IMR-90 (cell line): Measurements from ENCODE around the gene SDS. TPM values are rescaled to one million over a fixed set of nuclear protein-coding genes. Genes with fewer than 3 reads are reported as not detected.

ENCODE experiments used
- ATAC-seq: fragments of 200-7000 bp; cut with Tn5 transposase; 2 replicates; pipeline ENCODE4 v1.9.1; 2020; ENCODE audit warnings: low read depth, mild to moderate bottlenecking, moderate library complexity
- BruUV-seq: library from RNA; stranded (reverse); fragments of 400-500 nt; replicated peaks from 2 replicates; lab custom pipeline; 2021; lab: Mats Ljungman, UMichigan
- CTCF ChIA-PET: fragments of 300-600 bp; formaldehyde crosslinking; extraction: SDS; loops from one replicate; lab custom pipeline; 2021; ENCODE audit warnings: antibody characterized with exemption; lab: Yijun Ruan, JAX
- POLR2A ChIA-PET: fragments of 300-600 bp; sonication (Branson Sonifier 250); formaldehyde crosslinking; loops from one replicate; lab custom pipeline; 2022; ENCODE audit warnings: antibody characterized with exemption; ENCODE audit not compliant: unreplicated experiment; lab: Charles Lee
- DNase-seq: peaks from one replicate; pipeline ENCODE4 v3.0.0; 2013
- H2AFZ ChIP-seq: replicated peaks from 2 replicates; pipeline ENCODE3; 2013; ENCODE audit warnings: low read length, mild to moderate bottlenecking; ENCODE audit not compliant: poor library complexity
- H2AK5ac ChIP-seq: 2 replicates; pipeline ENCODE4 v1.6.1; 2013; ENCODE audit warnings: low read depth, low read length, inconsistent platforms
- H2AK9ac ChIP-seq: replicated peaks from 2 replicates; pipeline ENCODE3; 2013; ENCODE audit warnings: mild to moderate bottlenecking, low read depth, low read length, moderate library complexity; ENCODE audit not compliant: poor library complexity
- H2BK120ac ChIP-seq: 2 replicates; pipeline ENCODE4 v1.6.1; 2013; ENCODE audit warnings: low read depth, low read length, inconsistent platforms
- H2BK15ac ChIP-seq: 3 replicates; pipeline ENCODE4 v1.6.1; 2013; ENCODE audit warnings: low read depth, low read length, inconsistent platforms
- H2BK20ac ChIP-seq: 2 replicates; pipeline ENCODE4 v1.6.1; 2013; ENCODE audit warnings: low read depth, mild to moderate bottlenecking, inconsistent platforms, low read length, moderate library complexity
- H2BK5ac ChIP-seq: 2 replicates; pipeline ENCODE4 v1.6.1; 2013; ENCODE audit warnings: mild to moderate bottlenecking, low read depth, low read length, inconsistent platforms; ENCODE audit not compliant: poor library complexity, severe bottlenecking
- H3K14ac ChIP-seq: replicated peaks from 2 replicates; pipeline ENCODE4 v1.6.1; 2013; ENCODE audit warnings: low read depth, low read length, inconsistent platforms
- H3K18ac ChIP-seq: 2 replicates; pipeline ENCODE4 v1.6.1; 2013; ENCODE audit warnings: low read depth, low read length, control low read depth
- H3K23ac ChIP-seq: 2 replicates; pipeline ENCODE4 v1.6.1; 2013; ENCODE audit warnings: low read depth, low read length, inconsistent platforms
- H3K27ac ChIP-seq: 2 replicates; pipeline ENCODE4 v1.5.1; 2013; ENCODE audit warnings: mild to moderate bottlenecking, control low read depth, low read length; ENCODE audit not compliant: insufficient read depth
- H3K27me3 ChIP-seq: 2 replicates; pipeline ENCODE4 v1.6.1; 2013; ENCODE audit warnings: low read length; ENCODE audit not compliant: control insufficient read depth, insufficient read depth
- H3K36me3 ChIP-seq: 2 replicates; pipeline ENCODE4 v1.6.1; 2013; ENCODE audit warnings: low read length, mixed read lengths; ENCODE audit not compliant: control insufficient read depth, insufficient read depth
- H3K4ac ChIP-seq: 2 replicates; pipeline ENCODE4 v1.6.1; 2013; ENCODE audit warnings: low read depth, low read length, inconsistent platforms
- H3K4me1 ChIP-seq: 2 replicates; pipeline ENCODE4 v1.6.1; 2013; ENCODE audit warnings: low read length, mixed read lengths; ENCODE audit not compliant: control insufficient read depth, insufficient read depth
- H3K4me2 ChIP-seq: 2 replicates; pipeline ENCODE4 v1.6.1; 2013; ENCODE audit warnings: low read depth, mild to moderate bottlenecking, control low read depth, low read length, moderate library complexity
- H3K4me3 ChIP-seq: 2 replicates; pipeline ENCODE4 v1.5.1; 2013; ENCODE audit warnings: low read depth, mild to moderate bottlenecking, control low read depth, low read length, moderate library complexity; ENCODE audit not compliant: insufficient read depth
- H3K56ac ChIP-seq: 2 replicates; pipeline ENCODE4 v1.6.1; 2013; ENCODE audit warnings: low read length, inconsistent platforms; ENCODE audit not compliant: insufficient read depth; ENCODE audit errors: extremely low read depth
- H3K79me1 ChIP-seq, 2 experiments: 2 replicates each; pipeline ENCODE4 v1.6.1; 2013; ENCODE audit warnings: low read length in 2 of 2, inconsistent platforms in 1 of 2, low read depth in 1 of 2
- H3K9ac ChIP-seq: 2 replicates; pipeline ENCODE4 v1.6.1; 2013; ENCODE audit warnings: low read depth, low read length, control low read depth
- H3K9me1 ChIP-seq: 2 replicates; pipeline ENCODE4 v1.6.1; 2013; ENCODE audit warnings: low read length, inconsistent platforms; ENCODE audit not compliant: insufficient read depth
- H3K9me3 ChIP-seq: 2 replicates; pipeline ENCODE4 v1.6.1; 2013; ENCODE audit warnings: low read length; ENCODE audit not compliant: control insufficient read depth, insufficient read depth
- H4K20me1 ChIP-seq: 2 replicates; pipeline ENCODE4 v1.6.1; 2013; ENCODE audit warnings: low read length, inconsistent platforms; ENCODE audit not compliant: insufficient read depth
- H4K5ac ChIP-seq: 2 replicates; pipeline ENCODE4 v1.6.1; 2013; ENCODE audit warnings: mild to moderate bottlenecking, low read depth, low read length, control low read depth
- H4K8ac ChIP-seq, 2 experiments: 2 replicates each; pipeline ENCODE4 v1.6.1; 2013; ENCODE audit warnings: low read depth in 2 of 2, low read length in 2 of 2, control low read depth in 1 of 2, inconsistent platforms in 1 of 2
- H4K91ac ChIP-seq: 2 replicates; pipeline ENCODE4 v1.6.1; 2013; ENCODE audit warnings: low read depth, low read length, inconsistent platforms; ENCODE audit not compliant: insufficient read depth
- BHLHE40 ChIP-seq: fragments of 150-350 bp; IDR thresholded peaks from 2 replicates; pipeline ENCODE4 v1.6.1; 2016; ENCODE audit warnings: mild to moderate bottlenecking, low read depth, low read length
- CEBPB ChIP-seq: IDR thresholded peaks from 2 replicates; pipeline ENCODE4 v1.6.1; 2012; ENCODE audit warnings: low read depth, low read length, improper control_type of control experiment
- CHD1 ChIP-seq: IDR thresholded peaks from 2 replicates; pipeline ENCODE4 v1.6.1; 2012; ENCODE audit warnings: low read depth, low read length, improper control_type of control experiment
- CTCF ChIP-seq: conservative IDR thresholded peaks from 2 replicates; pipeline ENCODE4 v1.5.1; 2012; ENCODE audit warnings: mild to moderate bottlenecking, low read depth, low read length, improper control_type of control experiment
- FOS ChIP-seq: fragments of 150-350 bp; IDR thresholded peaks from 2 replicates; pipeline ENCODE4 v1.6.1; 2016; ENCODE audit warnings: low read depth, low read length
- MAFK ChIP-seq: IDR thresholded peaks from 2 replicates; pipeline ENCODE4 v1.6.1; 2012; ENCODE audit warnings: low read depth, low read length, improper control_type of control experiment
- MAZ ChIP-seq: IDR thresholded peaks from 2 replicates; pipeline ENCODE4 v1.6.1; 2012; ENCODE audit warnings: low read depth, mild to moderate bottlenecking, low read length, improper control_type of control experiment, moderate library complexity, borderline replicate concordance
- MXI1 ChIP-seq: IDR thresholded peaks from 2 replicates; pipeline ENCODE4 v1.6.1; 2012; ENCODE audit warnings: low read depth, mild to moderate bottlenecking, low read length, moderate library complexity, borderline replicate concordance
- NFE2L2 ChIP-seq: fragments of 150-350 bp; IDR thresholded peaks from 2 replicates; pipeline ENCODE4 v1.6.1; 2016; ENCODE audit warnings: low read depth, mild to moderate bottlenecking, low read length
- POLR2A ChIP-seq: IDR thresholded peaks from 2 replicates; pipeline ENCODE4 v1.6.1; 2012; ENCODE audit warnings: mild to moderate bottlenecking, low read depth, low read length
- RAD21 ChIP-seq: IDR thresholded peaks from 2 replicates; pipeline ENCODE4 v1.6.1; 2012; ENCODE audit warnings: low read length, improper control_type of control experiment
- RCOR1 ChIP-seq: IDR thresholded peaks from 2 replicates; pipeline ENCODE4 v1.6.1; 2012; ENCODE audit warnings: mild to moderate bottlenecking, low read length, improper control_type of control experiment; ENCODE audit not compliant: insufficient replicate concordance
- RFX5 ChIP-seq: IDR thresholded peaks from 2 replicates; pipeline ENCODE4 v1.8.0; 2012; ENCODE audit warnings: low read depth, mild to moderate bottlenecking, low read length, moderate library complexity
- SMC3 ChIP-seq: fragments of 150-350 bp; IDR thresholded peaks from 2 replicates; pipeline ENCODE4 v1.6.1; 2016; ENCODE audit warnings: low read depth, mild to moderate bottlenecking, antibody characterized with exemption, low read length, moderate library complexity
- USF2 ChIP-seq: fragments of 150-350 bp; IDR thresholded peaks from 2 replicates; pipeline ENCODE4 v1.6.1; 2017; ENCODE audit warnings: mild to moderate bottlenecking, antibody characterized with exemption, low read length, low read depth
- WGBS, 2 experiments: methylation state at CpG; one replicate each; pipeline versions ENCODE4 v1.1.5 to v1.1.7; 2013; ENCODE audit warnings: missing lambda C conversion rate in 2 of 2; ENCODE audit not compliant: insufficient read length in 1 of 2; ENCODE audit errors: extremely low coverage in 2 of 2; 5-methylcytosine and 5-hydroxymethylcytosine counted together
- dilution Hi-C: fragments of 300-500 bp; cut with HindIII; formaldehyde crosslinking; loops from one replicate; pipeline ENCODE4 v1.14.3; 2018; ENCODE audit warnings: low sequenced_read_pairs; ENCODE audit not compliant: unreplicated experiment
- in situ Hi-C: fragments of 300-500 bp; cut with MboI; formaldehyde crosslinking; loops from 3 replicates; pipeline ENCODE4 v1.14.3; 2019; ENCODE audit warnings: low sequenced_read_pairs, inconsistent platforms, mixed read lengths
- intact Hi-C: fragments of 100-400 bp; cut with micrococcal nuclease; formaldehyde crosslinking; loops from 2 replicates; pipeline ENCODE4 v1.10.0; 2022
- polyA plus RNA-seq, 3 experiments: library from polyadenylated mRNA; depleted of rRNA; stranded (reverse); fragments of >200 nt; gene quantifications; 2 replicates each; pipeline ENCODE4 v1.2.3, GENCODE V29; 2012; ENCODE audit warnings: low replicate concordance in 1 of 3
- total RNA-seq: library from RNA; depleted of rRNA; stranded (reverse); fragments of >200 nt; gene quantifications from 2 replicates; pipeline ENCODE4 v1.2.3, GENCODE V29; 2012
- TF ChIP-seq, protein P1 (sequence below): fragments of 150-350 bp; IDR thresholded peaks from 2 replicates; pipeline ENCODE4 v1.6.1; 2016; ENCODE audit warnings: low read depth, mild to moderate bottlenecking, low read length, moderate library complexity, borderline replicate concordance

SDS gene
- total and polyA plus RNA-seq, 2 of the 4 experiments (the other 2 are of a cell fraction) = not detected

- in situ Hi-C loops (no loop called here), intact Hi-C loops (no loop called here), dilution Hi-C loops (no loop called here)
- H3K4me1 ChIP-seq = no peaks in the 10 kb centered on the region
- no peak overlapping the region for H3K4me2 ChIP-seq
- H3K36me3 ChIP-seq = peaks cover 15% of the 10 kb centered on the region
- no peak overlapping the region for H4K8ac ChIP-seq
- H2BK20ac ChIP-seq = no peak overlapping the region
- ATAC-seq = no peak
- H3K27me3 ChIP-seq = no peaks in the 10 kb centered on the region
- no TSS peak for BruUV-seq
- no peak overlapping the region for H2BK15ac ChIP-seq
- H4K20me1 ChIP-seq = no peaks in the 10 kb centered on the region
- no peaks in the 10 kb centered on the region for H3K79me1 ChIP-seq
- ChIA-PET POLR2A (no interaction called here), CTCF (no interaction called here)
- no peak overlapping the region for H3K18ac ChIP-seq
- H3K9me1 ChIP-seq = no peaks in the 10 kb centered on the region; the same call in 1 of the 2 replicates
- no peak overlapping the region for H3K14ac ChIP-seq
- H3K4ac ChIP-seq = no peak overlapping the region
- no peak overlapping the region for H3K4me3 ChIP-seq
- H3K23ac ChIP-seq = no peak overlapping the region
- WGBS, 2 experiments = 100% methylated on average over 1 of the region's 9 CpGs; no CpG with 5 or more reads in 1 of the 2 experiments
- TF ChIP-seq RFX5 (no peak), MAFK (no peak), SMC3 (no peak), FOS (no peak), CHD1 (no peak), RAD21 (no peak), POLR2A (no peak), USF2 (no peak), BHLHE40 (no peak), RCOR1 (no peak), NFE2L2 (no peak), MAZ (no peak), CEBPB (no peak), CTCF (no peak), MXI1 (no peak)
- TF ChIP-seq, protein P1, sequence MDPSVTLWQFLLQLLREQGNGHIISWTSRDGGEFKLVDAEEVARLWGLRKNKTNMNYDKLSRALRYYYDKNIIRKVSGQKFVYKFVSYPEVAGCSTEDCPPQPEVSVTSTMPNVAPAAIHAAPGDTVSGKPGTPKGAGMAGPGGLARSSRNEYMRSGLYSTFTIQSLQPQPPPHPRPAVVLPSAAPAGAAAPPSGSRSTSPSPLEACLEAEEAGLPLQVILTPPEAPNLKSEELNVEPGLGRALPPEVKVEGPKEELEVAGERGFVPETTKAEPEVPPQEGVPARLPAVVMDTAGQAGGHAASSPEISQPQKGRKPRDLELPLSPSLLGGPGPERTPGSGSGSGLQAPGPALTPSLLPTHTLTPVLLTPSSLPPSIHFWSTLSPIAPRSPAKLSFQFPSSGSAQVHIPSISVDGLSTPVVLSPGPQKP = no peak
- H3K9ac ChIP-seq = no peak overlapping the region
- no peak overlapping the region for H2BK5ac ChIP-seq
- no peak overlapping the region for H4K91ac ChIP-seq
- no peak overlapping the region for H2AFZ ChIP-seq
- H3K56ac ChIP-seq = no peak overlapping the region
- DNase-seq = no peak
- no peak overlapping the region for H2AK9ac ChIP-seq
- no peak overlapping the region for H4K5ac ChIP-seq
- no peak overlapping the region for H3K27ac ChIP-seq
- no peak overlapping the region for H2AK5ac ChIP-seq
- H2BK120ac ChIP-seq = no peak overlapping the region
- H3K9me3 ChIP-seq = no peaks in the 10 kb centered on the region; the same call in 1 of the 2 replicates
These were observed 11.9 kb downstream of the SDS start for GRCh38 chr12:113391650-113392337.
